SK-N-SH treated with all-trans-retinoic acid at 6 μM for 48 hours (cell line): ENCODE measurements around the gene SOD2.

Experiments used
- ATAC-seq: fragments of 200-7000 bp; cut with Tn5 transposase; 3 replicates; pipeline ENCODE4 v1.9.1; 2020; ENCODE audit warnings: mild to moderate bottlenecking, moderate library complexity
- ARNTL ChIP-seq: fragments of 450-650 bp; formaldehyde crosslinking; IDR thresholded peaks from 2 replicates; pipeline ENCODE4 v1.5.0; 2020; ENCODE audit warnings: low read depth, mild to moderate bottlenecking, moderate library complexity, borderline replicate concordance
- CREB5 ChIP-seq: fragments of 250-450 bp; sonication (Bioruptor Pico); IDR thresholded peaks from 2 replicates; pipeline ENCODE4 v1.5.1; 2020; ENCODE audit warnings: low read depth, mild to moderate bottlenecking, moderate library complexity
- CSDC2 ChIP-seq: fragments of 250-450 bp; sonication (Bioruptor Pico); IDR thresholded peaks from 2 replicates; pipeline ENCODE4 v1.5.0; 2020; ENCODE audit warnings: mild to moderate bottlenecking, moderate library complexity
- ESRRG ChIP-seq: fragments of 250-450 bp; sonication (Bioruptor Pico); IDR thresholded peaks from 2 replicates; pipeline ENCODE4 v1.6.1; 2021; ENCODE audit warnings: mild to moderate bottlenecking
- GLIS3 ChIP-seq: fragments of 250-450 bp; sonication (Bioruptor Pico); IDR thresholded peaks from 2 replicates; pipeline ENCODE4 v1.5.0; 2020; ENCODE audit warnings: mild to moderate bottlenecking, moderate library complexity
- ISL1 ChIP-seq: fragments of 250-450 bp; sonication (Bioruptor Pico); IDR thresholded peaks from 2 replicates; pipeline ENCODE4 v2.1.2; 2022; ENCODE audit warnings: mild to moderate bottlenecking, moderate library complexity
- OSR1 ChIP-seq: fragments of 250-450 bp; sonication (Bioruptor Pico); IDR thresholded peaks from 2 replicates; pipeline ENCODE4 v1.8.0; 2022; ENCODE audit warnings: moderate library complexity, mild to moderate bottlenecking, inconsistent platforms
- PATZ1 ChIP-seq: fragments of 250-450 bp; sonication (Bioruptor Pico); IDR thresholded peaks from 2 replicates; pipeline ENCODE4 v1.8.0; 2020; ENCODE audit warnings: mild to moderate bottlenecking, moderate library complexity, borderline replicate concordance
- PPARA ChIP-seq: fragments of 250-450 bp; sonication (Bioruptor Pico); IDR thresholded peaks from 2 replicates; pipeline ENCODE4 v1.5.0; 2020; ENCODE audit warnings: mild to moderate bottlenecking, borderline replicate concordance
- RARB ChIP-seq: fragments of 250-450 bp; sonication (Bioruptor Pico); IDR thresholded peaks from 2 replicates; pipeline ENCODE4 v1.8.0; 2021; ENCODE audit warnings: mild to moderate bottlenecking, moderate library complexity
- SNAI2 ChIP-seq: fragments of 250-450 bp; sonication (Bioruptor Pico); IDR thresholded peaks from 2 replicates; pipeline ENCODE4 v1.5.0; 2020; ENCODE audit warnings: mild to moderate bottlenecking, moderate library complexity
- TCF4 ChIP-seq: fragments of 250-450 bp; sonication (Bioruptor Pico); IDR thresholded peaks from 2 replicates; pipeline ENCODE4 v1.8.0; 2021; ENCODE audit warnings: mild to moderate bottlenecking, moderate library complexity, borderline replicate concordance
- TOX ChIP-seq: fragments of 250-450 bp; sonication (Bioruptor Pico); IDR thresholded peaks from 2 replicates; pipeline ENCODE4 v1.8.0; 2021; ENCODE audit warnings: mild to moderate bottlenecking, moderate library complexity, borderline replicate concordance
- TSHZ2 ChIP-seq: fragments of 250-450 bp; sonication (Bioruptor Pico); IDR thresholded peaks from 2 replicates; pipeline ENCODE4 v1.5.0; 2020; ENCODE audit warnings: mild to moderate bottlenecking, moderate library complexity
- ZC3H10 ChIP-seq: fragments of 250-450 bp; sonication (Bioruptor Pico); IDR thresholded peaks from 2 replicates; pipeline ENCODE4 v1.5.1; 2021; ENCODE audit warnings: mild to moderate bottlenecking, moderate library complexity
- ZFP3 ChIP-seq: fragments of 250-450 bp; sonication (Bioruptor Pico); IDR thresholded peaks from 2 replicates; pipeline ENCODE4 v1.5.0; 2020; ENCODE audit warnings: mild to moderate bottlenecking, moderate library complexity
- ZNF8 ChIP-seq: fragments of 450-650 bp; formaldehyde crosslinking; IDR thresholded peaks from 2 replicates; pipeline ENCODE4 v1.5.0; 2020; ENCODE audit warnings: mild to moderate bottlenecking, moderate library complexity
- TF ChIP-seq, protein P1 (sequence below): fragments of 250-450 bp; sonication (Bioruptor Pico); IDR thresholded peaks from 2 replicates; pipeline ENCODE4 v1.5.1; 2021; ENCODE audit warnings: mild to moderate bottlenecking, moderate library complexity
- TF ChIP-seq, protein P2 (sequence below): fragments of 250-450 bp; sonication (Bioruptor Pico); IDR thresholded peaks from 2 replicates; pipeline ENCODE4 v1.8.0; 2021; ENCODE audit warnings: low read depth, mild to moderate bottlenecking, moderate library complexity, borderline replicate concordance

SOD2 gene

GRCh38 chr6:159649441-159649840 is 43.6 kb downstream of the SOD2 start:
- TF ChIP-seq OSR1 (CRISPR knock-in tag) (no peak), CREB5 (no peak), ESRRG (CRISPR knock-in tag) (no peak), ZFP3 (CRISPR knock-in tag) (no peak), GLIS3 (CRISPR knock-in tag) (no peak), SNAI2 (no peak), ZC3H10 (CRISPR knock-in tag) (no peak)
- no peak for ATAC-seq

DNA sequence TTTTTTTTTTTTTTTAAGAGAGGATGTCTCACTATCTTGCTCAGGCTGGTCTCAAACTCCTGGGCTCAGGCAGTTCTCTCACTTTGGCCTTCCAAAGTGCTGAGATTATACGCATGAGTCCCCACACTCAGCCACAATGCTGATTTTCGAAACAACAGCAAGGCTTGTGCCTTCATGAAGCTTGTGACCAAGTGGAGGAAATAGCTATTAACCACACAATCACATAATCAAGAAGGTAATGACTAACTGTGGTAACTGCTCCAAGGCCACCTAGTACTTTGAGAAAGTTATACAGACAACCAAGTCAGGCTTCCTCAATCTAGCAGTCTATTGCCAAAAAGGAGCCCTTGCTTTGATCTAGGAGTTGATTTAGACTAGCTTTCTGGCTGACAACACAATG is 46.3 kb downstream of the SOD2 start:
- TF ChIP-seq PPARA (CRISPR knock-in tag): no peak
- TF ChIP-seq SNAI2: no peak
- ATAC-seq: no peak

GRCh38 chr6:159646116-159646515 is 46.9 kb downstream of the SOD2 start:
- TF ChIP-seq PPARA (CRISPR knock-in tag): no peak
- no peak for TF ChIP-seq ZFP3 (CRISPR knock-in tag)
- no peak for TF ChIP-seq GLIS3 (CRISPR knock-in tag)
- no peak for TF ChIP-seq RARB (CRISPR knock-in tag)
- TF ChIP-seq TSHZ2 (CRISPR knock-in tag): no peak
- TF ChIP-seq TCF4 (CRISPR knock-in tag): no peak
- TF ChIP-seq ARNTL (CRISPR knock-in tag): no peak
- no peak for TF ChIP-seq TOX
- TF ChIP-seq, protein P1, sequence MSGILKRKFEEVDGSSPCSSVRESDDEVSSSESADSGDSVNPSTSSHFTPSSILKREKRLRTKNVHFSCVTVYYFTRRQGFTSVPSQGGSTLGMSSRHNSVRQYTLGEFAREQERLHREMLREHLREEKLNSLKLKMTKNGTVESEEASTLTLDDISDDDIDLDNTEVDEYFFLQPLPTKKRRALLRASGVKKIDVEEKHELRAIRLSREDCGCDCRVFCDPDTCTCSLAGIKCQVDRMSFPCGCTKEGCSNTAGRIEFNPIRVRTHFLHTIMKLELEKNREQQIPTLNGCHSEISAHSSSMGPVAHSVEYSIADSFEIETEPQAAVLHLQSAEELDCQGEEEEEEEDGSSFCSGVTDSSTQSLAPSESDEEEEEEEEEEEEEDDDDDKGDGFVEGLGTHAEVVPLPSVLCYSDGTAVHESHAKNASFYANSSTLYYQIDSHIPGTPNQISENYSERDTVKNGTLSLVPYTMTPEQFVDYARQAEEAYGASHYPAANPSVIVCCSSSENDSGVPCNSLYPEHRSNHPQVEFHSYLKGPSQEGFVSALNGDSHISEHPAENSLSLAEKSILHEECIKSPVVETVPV (CRISPR knock-in tag): no peak
- no peak for TF ChIP-seq SNAI2
- TF ChIP-seq CSDC2: no peak
- TF ChIP-seq, protein P2, sequence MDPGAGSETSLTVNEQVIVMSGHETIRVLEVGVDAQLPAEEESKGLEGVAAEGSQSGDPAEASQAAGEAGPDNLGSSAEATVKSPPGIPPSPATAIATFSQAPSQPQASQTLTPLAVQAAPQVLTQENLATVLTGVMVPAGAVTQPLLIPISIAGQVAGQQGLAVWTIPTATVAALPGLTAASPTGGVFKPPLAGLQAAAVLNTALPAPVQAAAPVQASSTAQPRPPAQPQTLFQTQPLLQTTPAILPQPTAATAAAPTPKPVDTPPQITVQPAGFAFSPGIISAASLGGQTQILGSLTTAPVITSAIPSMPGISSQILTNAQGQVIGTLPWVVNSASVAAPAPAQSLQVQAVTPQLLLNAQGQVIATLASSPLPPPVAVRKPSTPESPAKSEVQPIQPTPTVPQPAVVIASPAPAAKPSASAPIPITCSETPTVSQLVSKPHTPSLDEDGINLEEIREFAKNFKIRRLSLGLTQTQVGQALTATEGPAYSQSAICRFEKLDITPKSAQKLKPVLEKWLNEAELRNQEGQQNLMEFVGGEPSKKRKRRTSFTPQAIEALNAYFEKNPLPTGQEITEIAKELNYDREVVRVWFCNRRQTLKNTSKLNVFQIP (CRISPR knock-in tag): no peak
- TF ChIP-seq ESRRG (CRISPR knock-in tag): no peak
- no peak for TF ChIP-seq OSR1 (CRISPR knock-in tag)
- TF ChIP-seq CREB5: no peak
- TF ChIP-seq PATZ1 (CRISPR knock-in tag): no peak
- no peak for ATAC-seq

DNA sequence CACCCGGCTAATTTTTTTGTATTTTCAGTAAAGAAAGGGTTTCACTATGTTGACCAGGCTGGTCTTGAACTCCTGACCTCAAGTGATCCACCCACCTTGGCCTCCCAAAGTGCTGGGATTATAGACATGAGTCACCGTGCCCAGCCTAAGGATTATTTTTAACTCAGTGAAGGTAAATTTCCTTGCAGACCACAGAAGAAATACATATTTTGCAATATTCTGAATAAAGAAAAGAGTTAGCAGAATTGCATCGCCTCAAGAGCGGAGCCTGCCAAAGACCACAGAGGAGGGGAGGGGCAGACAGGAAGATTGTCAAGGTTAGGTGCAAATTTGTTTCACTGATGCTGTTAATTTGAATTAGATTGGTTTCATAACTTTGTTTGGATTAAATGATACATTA is 47.4 kb downstream of the SOD2 start:
- no peak for TF ChIP-seq TCF4 (CRISPR knock-in tag)
- TF ChIP-seq ZNF8 (CRISPR knock-in tag): no peak
- no peak for TF ChIP-seq PATZ1 (CRISPR knock-in tag)
- no peak for TF ChIP-seq ISL1 (CRISPR knock-in tag)
- TF ChIP-seq CSDC2: no peak
- TF ChIP-seq, protein P1 (CRISPR knock-in tag): no peak
- TF ChIP-seq GLIS3 (CRISPR knock-in tag): no peak
- no peak for ATAC-seq
